BJ (cell line): ENCODE data around the gene AP2B1. TPM values are rescaled to one million over a fixed set of nuclear protein-coding genes. Genes with fewer than 3 reads are reported as not detected.

Source experiments
- CTCF ChIA-PET: fragments of 350-600 bp; formaldehyde crosslinking; extraction: SDS; loops from one replicate; lab custom pipeline; 2021; ENCODE audit warnings: antibody characterized with exemption, inconsistent platforms; lab: Yijun Ruan, JAX
- POLR2A ChIA-PET: fragments of 300-600 bp; sonication (Branson Sonifier 250); formaldehyde crosslinking; extraction: SDS; loops from one replicate; lab custom pipeline; 2021; ENCODE audit warnings: antibody characterized with exemption; lab: Charles Lee
- DNase-seq: peaks from one replicate; pipeline ENCODE4 v3.0.0-alpha.2; 2011; ENCODE audit warnings: low read depth
- H3K27me3 ChIP-seq: 2 replicates; pipeline ENCODE4 v1.6.0; 2011; ENCODE audit warnings: low read length; ENCODE audit not compliant: control insufficient read depth, insufficient read depth
- H3K36me3 ChIP-seq: 2 replicates; pipeline ENCODE4 v1.5.1; 2011; ENCODE audit warnings: low read length; ENCODE audit not compliant: control insufficient read depth, insufficient read depth
- H3K4me3 ChIP-seq: 2 replicates; pipeline ENCODE4 v1.5.1; 2011; ENCODE audit warnings: low read depth, mild to moderate bottlenecking, control low read depth, low read length
- CTCF ChIP-seq: IDR thresholded peaks from 2 replicates; pipeline ENCODE4 v1.5.1; 2011; ENCODE audit warnings: low read depth, mild to moderate bottlenecking, control low read depth, inconsistent platforms, low read length, moderate library complexity; ENCODE audit not compliant: insufficient read depth
- polyA plus RNA-seq: library from polyadenylated mRNA; depleted of rRNA; stranded (reverse); fragments of >200 nt; gene quantifications from 2 replicates; pipeline ENCODE4 v1.2.3, GENCODE V29; 2011

The AP2B1 gene
- polyA plus RNA-seq, 1 experiment: 122 TPM

GRCh38 chr17:35736236-35736635, 149.1 kb downstream of the AP2B1 start:
- ChIA-PET CTCF (interaction anchor here (1.4 to 2.8 kb wide), 4 partner anchors 9 to 171 kb away, joined by 3 to 14 read pairs (median 8); no protein-coding TSS in a partner anchor), POLR2A (interaction anchor here (0.6 kb wide), 1 partner anchor 162 kb away, joined by 3 read pairs; no protein-coding TSS in a partner anchor)
- TF ChIP-seq CTCF: no peak
- Histone ChIP-seq H3K27me3 (peaks cover 20% of the 10 kb centered on the region), H3K4me3 (no peak overlapping the region), H3K36me3 (peaks cover 1% of the 10 kb centered on the region; the same call in 1 of the 2 replicates)
- DNase-seq: no peak

GRCh38 chr17:35738519-35739133, 151.5 kb downstream of the AP2B1 start:
- Histone ChIP-seq H3K4me3 (no peak overlapping the region), H3K36me3 (no peaks in the 10 kb centered on the region), H3K27me3 (peaks cover 27% of the 10 kb centered on the region)
- ChIA-PET CTCF (interaction anchor here (1.0 to 2.8 kb wide), 2 partner anchors 9 to 69 kb away, joined by 3 to 14 read pairs; no protein-coding TSS in a partner anchor), POLR2A (no interaction called here)
- no peak for DNase-seq
- TF ChIP-seq CTCF: no peak

- Histone ChIP-seq H3K4me3 (no peak overlapping the region), H3K36me3 (no peaks in the 10 kb centered on the region), H3K27me3 (peaks cover 27% of the 10 kb centered on the region)
- ChIA-PET POLR2A (no interaction called here), CTCF (interaction anchor here (0.6 to 1.3 kb wide), 3 partner anchors 29 to 127 kb away, joined by 3 to 8 read pairs (median 3); no protein-coding TSS in a partner anchor)
- DNase-seq: no peak
- no peak for TF ChIP-seq CTCF
These were observed 153.1 kb downstream of the AP2B1 start for GRCh38 chr17:35740216-35740615.

GRCh38 chr17:35740997-35741931, 154.1 kb downstream of the AP2B1 start:
- ChIA-PET CTCF (interaction anchor here (0.8 kb wide), 1 partner anchor 10 kb away, joined by 3 read pairs; the partner anchor contains the start of gene RASL10B), POLR2A (no interaction called here)
- H3K36me3 ChIP-seq: no peaks in the 10 kb centered on the region
- peak; percentile 24; the same call in 1 of the 2 replicates for TF ChIP-seq CTCF
- H3K27me3 ChIP-seq: peaks cover 27% of the 10 kb centered on the region
- no peak overlapping the region for H3K4me3 ChIP-seq
- DNase-seq: no peak

GRCh38 chr17:35742496-35742895, 155.4 kb downstream of the AP2B1 start:
- no peak for TF ChIP-seq CTCF
- H3K27me3 ChIP-seq: peaks cover 27% of the 10 kb centered on the region
- ChIA-PET POLR2A (no interaction called here), CTCF (interaction anchor here (12.1 kb wide), 1 partner anchor 129 kb away, joined by 268 read pairs; no protein-coding TSS in a partner anchor)
- no peaks in the 10 kb centered on the region for H3K36me3 ChIP-seq
- DNase-seq: no peak
- no peak overlapping the region for H3K4me3 ChIP-seq
